Stimulated activated CD4-positive, alpha-beta T cell treated with anti-CD3 and anti-CD28 coated beads, Interleukin-1b, Interleukin-23, amount 100 ng/mL, for 4 hours (primary cell): ENCODE data around the gene BSPRY.
"Not testable (repeated sequence)": the region's sequence is repeated elsewhere in the genome, so short reads cannot be mapped to it uniquely, and the experiment has no call there.

Experiments used
- DNase-seq, 2 donors: peaks; one replicate each; pipeline ENCODE4 v3.0.0-alpha.2; 2020; ENCODE audit warnings: low read depth in 2 of 2

Gene BSPRY

DNA sequence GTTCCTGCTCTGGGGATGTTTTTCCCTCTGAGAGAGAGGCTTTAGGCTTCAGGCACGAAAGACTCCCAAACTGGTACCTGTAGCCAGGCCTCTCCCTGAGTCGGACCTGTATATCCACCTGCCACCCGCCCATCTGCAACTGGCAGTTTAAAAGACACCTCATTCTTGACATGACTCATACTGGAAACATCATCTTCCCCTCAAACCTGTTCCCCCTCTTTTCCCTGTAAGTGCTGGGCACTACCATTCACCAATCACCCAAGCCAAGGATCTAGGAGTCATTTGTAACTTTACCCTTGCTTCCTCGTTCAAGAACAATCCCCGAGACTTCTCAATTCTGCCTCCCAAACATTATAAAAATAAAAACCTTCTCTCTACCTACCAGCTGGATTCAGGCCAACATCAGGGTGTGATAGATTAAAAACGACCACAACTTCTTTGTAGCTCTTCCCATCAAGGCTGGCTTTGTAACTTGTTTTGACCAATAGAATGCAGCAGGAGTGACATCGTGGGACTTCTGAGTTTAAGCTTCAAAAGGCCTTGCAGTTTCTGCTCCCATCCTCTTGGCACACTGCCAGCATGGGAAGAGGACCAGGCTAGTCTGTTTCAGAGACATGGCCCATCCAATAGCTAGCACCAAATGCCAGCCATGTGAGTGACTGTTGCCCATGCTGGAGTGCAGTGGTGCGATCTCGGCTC is 7.5 kb upstream of the BSPRY start:
- DNase-seq: no peak

DNA sequence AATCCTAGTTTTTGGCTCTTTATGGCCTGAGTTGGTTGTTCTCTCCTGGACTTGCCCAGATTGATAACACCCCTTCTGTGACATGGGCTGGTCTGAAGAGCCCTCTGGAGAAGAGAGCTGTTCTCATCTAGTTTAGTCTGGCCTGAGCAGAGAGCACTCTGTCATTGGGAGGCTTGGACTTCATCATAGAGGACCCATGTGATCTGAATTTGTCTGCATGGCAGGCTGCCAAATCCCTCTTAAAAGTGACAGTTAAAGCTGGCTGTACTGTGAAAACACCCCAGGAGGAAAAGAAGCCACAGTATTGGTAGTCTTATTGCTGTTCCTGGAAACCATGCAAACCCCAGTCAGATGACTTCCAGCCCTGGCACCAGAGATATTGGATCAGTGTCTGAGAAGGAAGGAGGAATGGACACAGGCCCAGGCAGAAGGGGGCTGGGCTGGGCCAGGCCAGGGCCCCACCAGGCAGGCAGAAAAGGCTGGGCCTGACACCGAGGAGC is 5.6 kb upstream of the BSPRY start:
- no peak for DNase-seq

DNA sequence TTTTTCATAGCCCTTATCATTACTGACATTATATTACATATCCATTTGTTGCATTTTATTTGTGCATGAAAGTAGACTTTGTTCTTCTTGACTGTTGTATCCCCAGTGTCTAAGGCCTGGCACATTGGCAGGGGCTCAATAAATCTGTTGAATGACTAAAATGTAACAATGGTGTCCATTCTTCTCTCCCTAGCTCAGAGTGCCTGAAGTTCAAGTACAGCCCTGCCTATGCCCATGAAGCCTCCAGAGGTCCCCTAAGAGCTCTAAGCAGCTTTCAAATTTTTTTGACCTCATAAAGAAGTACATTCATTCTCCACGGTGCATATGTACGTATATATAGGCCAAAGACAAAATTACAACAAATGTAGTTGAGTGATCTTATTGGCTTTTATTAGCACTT is 4.2 kb upstream of the BSPRY start:
- no peak for DNase-seq

DNA sequence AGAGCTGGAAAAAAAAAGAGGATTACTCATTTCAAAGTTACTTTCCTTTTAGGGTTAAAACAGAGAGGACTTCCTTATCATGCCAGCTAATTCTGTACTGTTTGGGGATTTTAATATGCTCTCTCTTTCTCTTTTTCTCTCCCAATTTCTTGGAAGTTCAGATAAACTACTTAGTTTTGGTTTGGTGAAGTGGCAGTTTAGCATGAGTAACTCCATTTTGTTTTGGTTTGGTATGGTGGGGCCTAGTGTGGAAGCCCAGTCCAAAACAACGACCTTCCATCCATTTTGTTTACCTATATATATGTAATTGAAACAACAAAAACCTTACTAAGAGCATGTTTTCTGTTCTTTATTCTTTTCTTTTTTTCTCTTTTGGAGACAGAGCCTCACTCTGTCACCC is 3.7 kb upstream of the BSPRY start:
- no peak for DNase-seq

DNA sequence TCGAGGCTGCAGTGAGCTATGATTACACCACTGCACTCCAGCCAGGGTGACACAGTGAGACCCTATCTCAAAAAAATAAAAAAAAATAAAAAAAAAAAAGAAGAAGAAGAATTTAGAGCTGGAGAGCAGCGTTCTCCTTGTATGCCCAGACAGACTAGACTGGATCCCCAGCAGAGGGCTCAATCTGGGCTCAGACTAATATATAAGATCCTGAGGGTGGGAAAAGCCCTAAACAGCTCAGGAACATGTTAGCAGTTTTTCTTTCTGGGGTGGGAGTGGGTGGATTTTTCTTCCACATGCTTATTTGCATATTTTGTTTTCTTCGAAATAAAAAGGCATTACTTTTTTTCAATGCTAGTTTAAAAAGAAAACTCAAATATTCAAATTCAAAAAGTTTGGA is 904 bp upstream of the BSPRY start:
- no peak for DNase-seq

DNA sequence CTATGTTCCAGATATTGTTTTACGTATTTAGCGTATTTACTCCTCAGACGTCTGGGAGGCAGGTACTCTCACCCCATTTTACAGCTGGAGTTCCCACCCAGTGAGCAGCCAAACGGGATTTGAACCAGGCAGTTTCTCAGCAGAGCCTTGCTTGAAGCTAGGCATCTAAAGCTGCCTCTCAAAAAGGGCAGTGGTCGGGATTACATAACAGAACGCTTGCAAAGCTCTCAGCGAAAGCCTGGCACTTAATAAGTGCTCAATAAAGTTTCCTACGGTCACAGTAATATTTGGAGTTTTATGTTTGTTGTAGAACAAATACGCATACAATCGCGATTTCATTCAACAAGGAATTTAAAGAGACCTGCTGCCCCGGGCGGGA is 286 bp upstream of the BSPRY start:
- DNase-seq: no peak

DNA sequence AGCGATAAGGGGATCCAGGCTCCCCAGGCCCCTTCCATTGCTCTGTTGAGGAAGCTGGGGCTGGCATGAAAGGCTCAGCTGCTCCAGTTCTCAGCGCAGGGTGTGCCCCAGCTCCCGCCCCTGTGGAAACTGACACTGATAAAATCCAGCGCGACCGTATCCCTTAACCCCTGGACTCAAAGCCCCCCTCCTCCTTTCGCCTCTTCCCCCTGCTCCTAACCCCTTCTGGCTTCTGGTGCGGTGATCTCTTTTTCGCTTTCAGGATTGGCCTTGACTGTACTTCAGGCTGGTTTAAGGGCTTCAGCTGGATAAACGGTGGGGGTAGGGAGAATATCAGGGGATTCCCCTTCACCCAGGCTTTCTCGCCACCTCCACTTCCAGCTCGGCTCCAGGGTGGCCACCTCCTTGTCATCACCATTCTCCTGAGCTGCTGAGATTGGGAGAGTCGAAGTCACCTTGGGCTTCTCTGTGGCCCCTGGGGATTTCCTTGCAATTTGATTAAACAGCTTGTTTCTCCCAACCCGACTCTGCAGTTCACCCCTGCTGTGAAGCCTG is 843 bp downstream of the BSPRY start:
- no peak for DNase-seq

DNA sequence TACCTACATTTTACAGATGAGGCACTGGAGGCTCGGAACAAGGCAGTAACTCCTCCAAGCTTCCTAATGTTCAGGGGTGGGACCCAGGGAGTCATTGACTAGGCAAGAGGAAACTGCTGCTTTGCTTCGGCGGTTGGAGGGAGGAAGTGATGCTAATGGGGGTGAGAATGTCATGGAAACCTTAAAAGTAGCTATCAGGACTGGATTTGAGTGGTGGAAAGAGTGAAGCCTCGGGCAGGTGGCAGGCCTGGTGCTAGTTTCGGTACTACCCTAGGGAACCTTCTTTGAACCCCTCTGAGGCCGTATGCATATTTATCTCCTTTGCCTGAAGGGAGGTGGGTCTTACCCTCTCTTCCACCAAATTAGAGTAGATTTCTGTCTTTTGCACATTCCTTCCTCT is 1.6 kb downstream of the BSPRY start:
- DNase-seq: no peak

DNA sequence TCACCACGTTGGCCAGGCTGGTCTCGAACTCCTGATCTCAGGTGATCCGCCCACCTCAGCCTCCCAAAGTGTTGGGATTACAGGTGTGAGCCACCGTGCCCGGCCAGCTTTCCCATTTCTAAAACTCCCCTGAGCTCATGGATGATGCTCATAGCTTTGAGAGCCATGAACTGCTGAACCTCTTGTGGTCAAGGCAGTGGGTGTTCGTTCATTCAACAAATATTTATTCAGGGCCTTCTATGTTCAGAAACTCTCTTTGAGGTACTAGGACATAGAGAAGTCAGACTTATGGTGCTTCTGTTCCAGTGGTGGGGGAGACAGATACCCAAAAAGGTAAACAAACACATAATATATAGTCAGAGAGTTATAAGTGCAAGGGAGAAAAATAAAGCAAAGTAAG is 2.7 kb downstream of the BSPRY start:
- DNase-seq: no peak

DNA sequence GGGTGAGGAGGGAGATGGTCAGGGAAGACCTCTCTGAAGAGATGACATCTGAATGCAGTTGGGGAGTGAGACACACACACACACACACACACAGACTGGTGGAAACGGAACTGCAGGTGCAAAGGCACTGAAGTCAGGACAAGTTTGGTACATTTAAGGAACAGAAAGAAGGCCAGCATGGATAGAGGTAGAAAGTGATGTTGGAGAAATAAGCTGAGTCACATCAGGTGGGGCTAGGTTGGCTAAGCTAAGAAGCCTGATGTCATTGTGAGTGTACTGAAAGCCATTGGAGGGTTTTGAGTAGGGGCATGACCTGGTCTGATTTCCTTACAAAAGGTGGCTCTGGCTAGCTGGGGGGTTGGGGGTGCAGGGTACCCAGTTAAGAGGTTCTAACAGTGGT is 3.1 kb downstream of the BSPRY start:
- DNase-seq: no peak

DNA sequence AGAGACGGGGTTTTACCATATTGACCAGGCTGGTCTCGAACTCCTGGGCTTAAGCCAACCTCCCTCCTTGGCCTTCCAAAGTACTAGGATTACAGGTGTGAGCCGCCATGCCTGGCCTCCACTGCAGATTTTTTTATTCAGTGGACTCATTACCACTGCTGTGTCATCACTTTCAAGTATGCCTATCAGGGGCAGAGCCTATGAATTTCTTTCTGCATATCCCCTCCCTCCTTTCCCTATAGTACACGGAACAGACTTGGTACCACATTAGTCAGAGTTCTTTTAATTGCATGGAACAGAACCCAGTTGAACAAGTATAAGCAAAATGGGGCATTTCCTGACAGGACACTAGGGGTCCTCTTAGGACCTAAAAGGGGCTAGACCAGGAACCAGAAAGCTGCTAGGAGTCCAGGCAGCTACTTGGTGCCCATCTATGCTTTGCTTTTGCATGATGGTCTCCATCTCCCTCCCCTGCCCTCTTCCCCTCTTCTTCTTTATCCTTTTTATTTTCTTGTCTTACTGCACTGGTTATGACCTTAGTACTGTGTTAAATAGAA is 5.8 kb downstream of the BSPRY start:
- DNase-seq: no peak

DNA sequence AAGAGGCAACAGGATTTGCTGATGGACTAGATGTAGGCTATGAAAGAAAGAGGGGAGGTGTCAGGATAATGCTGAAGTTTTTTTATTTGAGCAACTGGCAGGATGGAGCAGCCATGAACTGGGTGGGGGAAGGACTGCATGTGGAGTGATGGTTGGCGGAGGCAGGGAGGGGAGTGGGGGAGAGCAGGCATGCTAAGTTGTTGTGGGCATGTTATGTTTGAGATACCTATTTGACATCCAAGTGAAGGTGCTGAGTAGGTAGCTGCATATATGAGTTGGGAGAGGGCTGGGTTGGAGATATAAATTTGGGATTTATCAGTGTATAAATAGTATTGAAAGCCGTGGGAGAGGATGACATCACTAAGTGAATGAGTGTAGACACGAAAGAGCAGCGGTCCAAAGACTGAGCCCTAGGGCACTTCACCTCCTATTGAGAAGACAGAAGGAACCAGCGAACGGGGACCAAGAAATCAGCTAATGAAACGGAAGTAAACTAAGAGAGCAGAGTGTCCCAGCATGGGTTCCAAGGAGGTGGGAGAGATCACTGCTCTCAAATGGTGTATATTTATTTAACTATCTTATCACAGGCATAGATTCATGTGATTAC is 7.4 kb downstream of the BSPRY start:
- DNase-seq: no peak

DNA sequence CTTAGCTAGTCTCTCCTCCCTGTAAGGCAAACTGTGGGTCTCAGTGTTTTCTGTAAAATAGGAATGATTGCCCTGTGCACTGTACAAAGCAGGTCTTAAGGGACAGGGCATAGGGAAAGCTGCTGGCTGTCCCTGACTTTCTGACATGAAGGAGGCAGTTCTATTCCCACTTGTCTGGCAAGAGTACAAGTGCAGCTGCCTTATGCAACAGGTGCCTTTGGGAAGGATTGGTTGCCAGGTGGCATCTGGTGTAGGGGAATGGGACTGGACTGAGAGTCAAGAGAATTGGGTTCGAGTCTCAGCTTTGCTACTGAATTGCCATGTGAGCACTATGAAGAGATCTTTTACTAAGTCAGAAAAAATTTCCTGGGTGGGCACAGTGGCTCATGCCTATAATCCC is 10.0 kb downstream of the BSPRY start:
- no peak for DNase-seq

DNA sequence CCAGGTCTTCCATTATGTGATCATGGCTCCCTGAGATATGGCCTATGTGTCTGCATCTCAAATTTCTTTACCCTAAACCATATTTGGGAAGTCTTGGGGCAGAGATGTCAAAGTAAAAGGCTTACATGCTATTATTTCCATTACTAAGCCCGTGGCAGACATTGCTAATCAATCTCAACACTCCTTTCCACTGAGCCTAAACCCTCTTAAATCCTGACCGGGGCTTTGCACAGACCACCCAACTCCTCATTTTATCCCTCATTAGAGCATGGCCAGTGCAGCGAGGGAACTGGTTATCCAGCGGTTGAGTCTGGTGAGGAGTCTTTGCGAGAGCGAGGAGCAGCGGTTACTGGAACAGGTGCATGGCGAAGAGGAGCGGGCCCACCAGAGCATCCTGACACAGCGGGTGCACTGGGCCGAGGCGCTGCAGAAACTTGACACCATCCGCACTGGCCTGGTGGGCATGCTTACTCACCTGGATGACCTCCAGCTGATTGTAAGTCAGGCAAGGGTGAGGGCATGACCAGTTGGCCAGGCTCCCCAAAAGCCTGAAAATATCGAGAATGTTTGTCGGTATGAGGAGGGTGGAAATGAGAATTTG is 11.0 kb downstream of the BSPRY start:
- no peak for DNase-seq

DNA sequence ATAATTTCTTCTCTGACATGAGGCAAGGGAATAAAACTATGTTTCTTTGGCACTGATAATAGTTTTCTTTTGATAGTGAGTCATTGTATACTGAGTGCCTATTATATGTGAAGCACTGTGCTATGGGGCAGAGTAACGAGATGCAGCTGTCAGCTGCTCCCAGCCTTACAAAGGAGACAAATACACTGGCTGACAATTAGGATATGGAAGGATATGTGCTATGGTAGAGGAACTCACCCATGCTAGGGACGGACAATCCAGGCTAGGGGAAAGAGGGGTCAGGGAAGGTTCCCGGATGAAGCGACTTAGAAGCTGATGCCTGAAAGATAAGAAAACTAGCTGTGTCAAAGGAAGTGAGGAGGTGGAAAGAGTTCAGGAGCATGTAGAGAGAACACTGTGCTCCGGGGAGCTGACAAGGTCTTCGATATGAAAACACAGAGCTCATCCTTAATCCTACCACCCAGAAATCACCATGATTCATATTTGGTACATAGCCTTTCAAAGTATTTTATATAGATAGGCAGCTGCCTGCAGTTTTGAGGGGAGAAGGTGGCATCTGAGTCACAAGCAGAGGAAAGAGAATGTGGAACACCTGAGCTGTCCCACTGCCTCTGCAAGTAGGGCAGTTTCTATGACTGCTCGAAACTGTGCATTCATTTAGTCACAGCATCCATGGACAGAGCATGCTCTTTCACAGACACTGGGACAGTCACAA is 12.1 kb downstream of the BSPRY start:
- DNase-seq: no peak

DNA sequence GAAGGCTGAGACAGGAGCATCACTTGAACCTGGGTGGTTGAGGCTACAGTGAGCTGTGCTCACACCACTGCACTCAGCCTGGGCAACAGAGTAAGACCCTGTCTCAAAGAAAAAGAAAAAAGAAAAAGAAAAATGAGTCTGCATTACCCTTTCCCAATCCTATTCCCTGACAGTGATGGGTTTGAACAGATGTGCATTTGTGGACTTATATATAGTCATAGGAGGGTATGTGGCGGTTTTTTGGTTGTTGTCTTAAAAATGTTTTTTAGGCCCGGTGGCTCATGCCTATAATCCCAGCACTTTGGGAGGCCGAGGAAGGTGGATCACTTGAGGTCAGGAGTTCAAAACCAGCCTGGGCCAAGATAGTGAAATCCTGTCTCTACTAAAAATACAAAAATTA is 14.0 kb downstream of the BSPRY start:
- DNase-seq: no peak

DNA sequence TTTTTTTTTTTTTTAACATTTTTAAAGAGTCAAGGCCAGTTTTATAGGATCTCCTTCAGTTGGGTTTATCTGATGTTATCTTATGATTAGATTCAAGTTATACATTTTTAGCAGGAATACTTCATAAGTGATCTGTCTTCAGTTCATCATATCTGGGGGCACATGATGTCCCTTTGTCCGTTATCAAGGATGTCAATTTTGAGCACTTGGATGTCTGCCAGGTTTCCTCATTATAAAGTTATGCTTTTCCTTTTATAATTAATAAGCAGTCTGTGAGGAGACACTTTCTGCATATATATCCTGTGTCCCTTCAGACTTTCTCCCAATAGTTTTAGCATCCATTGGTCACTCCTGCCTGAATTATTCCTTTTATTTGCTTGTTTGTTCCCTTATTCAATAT is 15.6 kb downstream of the BSPRY start:
- no peak for DNase-seq

DNA sequence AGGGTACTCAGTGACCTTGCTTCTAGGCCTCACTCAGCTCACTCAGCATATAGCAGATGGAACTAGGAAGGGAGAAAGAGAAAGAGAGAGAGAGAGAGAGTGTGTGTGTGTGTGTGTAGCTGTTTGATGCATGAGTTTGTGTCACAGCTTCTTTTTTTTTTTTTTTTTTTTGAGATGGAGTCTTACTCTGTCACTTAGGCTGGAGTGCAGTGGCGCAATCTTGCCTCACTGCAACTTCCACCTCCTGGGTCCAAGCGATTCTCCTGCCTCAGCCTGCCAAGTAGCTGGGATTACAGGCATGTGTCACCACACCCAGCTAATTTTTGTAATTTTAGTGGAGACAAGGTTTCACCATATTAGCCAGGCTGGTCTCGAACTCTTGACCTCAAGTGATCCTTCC is 16.3 kb downstream of the BSPRY start:
- DNase-seq: not testable (repeated sequence)

DNA sequence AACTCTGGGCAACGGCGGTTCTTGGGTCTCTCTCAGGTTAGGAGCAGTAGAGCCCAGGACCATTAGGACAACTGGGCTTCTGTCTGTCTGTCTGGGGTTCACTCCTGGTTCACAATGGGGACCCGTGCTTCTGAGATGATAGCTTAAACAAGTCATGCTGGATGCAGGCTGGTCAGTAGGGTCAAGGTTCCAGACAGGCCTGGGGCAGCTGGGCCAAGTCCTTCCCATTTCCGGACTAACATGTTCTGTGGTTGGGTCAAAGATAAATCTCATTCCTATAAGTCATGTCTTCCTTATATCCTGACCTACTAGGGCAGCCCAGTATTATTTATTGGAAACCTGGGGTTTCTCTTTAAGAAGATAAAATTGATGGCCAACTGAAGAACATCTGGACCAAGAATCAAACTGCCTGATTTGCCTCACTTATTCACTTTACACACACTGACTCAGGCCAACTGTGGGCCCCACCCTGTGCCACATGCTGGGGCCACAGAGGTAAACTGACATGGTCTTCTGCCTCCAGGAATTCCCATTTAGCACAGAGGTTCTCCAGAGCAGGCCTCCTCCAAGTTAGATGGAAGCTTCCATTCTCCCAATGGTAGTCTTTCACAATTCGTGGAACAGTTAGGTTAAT is 19.1 kb downstream of the BSPRY start:
- DNase-seq: no peak

DNA sequence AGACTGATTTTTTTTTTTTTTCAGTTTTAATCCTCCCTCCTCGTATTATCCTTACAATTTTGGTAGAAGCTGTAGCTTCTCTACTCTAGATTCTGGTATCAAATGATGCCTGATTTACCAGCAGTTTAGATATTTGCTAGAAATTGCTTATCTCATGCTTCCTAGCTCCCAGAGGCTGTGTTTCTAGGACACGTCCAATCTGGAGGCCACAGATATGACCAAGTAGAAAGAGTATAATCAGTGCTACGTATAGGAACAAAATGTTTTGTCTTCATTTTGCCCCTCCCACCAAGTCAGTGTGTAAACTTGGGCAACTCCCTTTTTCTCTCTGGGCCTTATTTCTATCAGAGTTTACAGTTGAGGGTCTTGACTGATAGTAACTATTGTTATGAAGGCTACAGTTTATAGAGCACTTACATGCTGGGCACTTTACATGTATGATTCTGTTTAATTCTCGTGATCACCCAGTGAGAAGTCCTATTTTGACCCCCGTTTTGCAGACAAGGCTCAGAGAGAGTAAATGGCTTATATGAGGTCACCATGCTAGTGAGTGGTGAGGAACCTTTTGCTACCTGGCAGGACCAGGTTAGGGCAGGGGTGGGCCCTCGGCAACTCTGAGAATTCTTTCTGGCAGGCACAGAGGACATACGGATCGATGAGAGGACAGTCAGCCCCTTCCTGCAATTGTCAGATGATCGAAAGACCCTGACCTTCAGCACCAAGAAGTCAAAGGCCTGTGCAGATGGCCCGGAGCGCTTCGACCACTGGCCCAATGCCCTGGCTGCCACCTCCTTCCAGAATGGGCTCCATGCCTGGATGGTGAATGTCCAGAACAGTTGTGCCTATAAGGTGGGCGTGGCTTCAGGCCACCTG is 19.9 kb downstream of the BSPRY start:
- no peak for DNase-seq

DNA sequence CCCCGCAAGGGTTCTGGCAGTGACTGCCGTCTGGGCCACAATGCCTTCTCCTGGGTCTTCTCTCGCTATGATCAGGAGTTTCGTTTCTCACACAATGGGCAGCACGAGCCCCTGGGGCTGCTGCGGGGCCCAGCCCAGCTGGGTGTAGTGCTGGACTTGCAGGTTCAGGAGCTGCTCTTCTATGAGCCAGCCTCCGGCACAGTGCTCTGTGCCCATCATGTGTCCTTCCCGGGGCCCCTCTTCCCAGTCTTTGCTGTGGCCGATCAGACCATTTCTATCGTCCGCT is 20.5 kb downstream of the BSPRY start:
- no peak for DNase-seq
